ENCODE measurements around the gene RER1.
A peak's percentile ranks its signal among the peaks of the same experiment; 100 is the strongest.

The RER1 gene
- 77.5 to 122 reads per million in 2 donors for total RNA-seq

GRCh38 chr1:2391041-2391930 is at the start of gene RER1, which contains the start of gene MORN1:
Gene RER1 (plus strand): TSS chr1:2391841. CDS start chr1:2395791, 3,950 bp downstream.
Gene MORN1 (minus strand): TSS chr1:2391554. CDS start chr1:2391533, 21 bp downstream.
- DNase-seq = peak; percentile 97

DNA sequence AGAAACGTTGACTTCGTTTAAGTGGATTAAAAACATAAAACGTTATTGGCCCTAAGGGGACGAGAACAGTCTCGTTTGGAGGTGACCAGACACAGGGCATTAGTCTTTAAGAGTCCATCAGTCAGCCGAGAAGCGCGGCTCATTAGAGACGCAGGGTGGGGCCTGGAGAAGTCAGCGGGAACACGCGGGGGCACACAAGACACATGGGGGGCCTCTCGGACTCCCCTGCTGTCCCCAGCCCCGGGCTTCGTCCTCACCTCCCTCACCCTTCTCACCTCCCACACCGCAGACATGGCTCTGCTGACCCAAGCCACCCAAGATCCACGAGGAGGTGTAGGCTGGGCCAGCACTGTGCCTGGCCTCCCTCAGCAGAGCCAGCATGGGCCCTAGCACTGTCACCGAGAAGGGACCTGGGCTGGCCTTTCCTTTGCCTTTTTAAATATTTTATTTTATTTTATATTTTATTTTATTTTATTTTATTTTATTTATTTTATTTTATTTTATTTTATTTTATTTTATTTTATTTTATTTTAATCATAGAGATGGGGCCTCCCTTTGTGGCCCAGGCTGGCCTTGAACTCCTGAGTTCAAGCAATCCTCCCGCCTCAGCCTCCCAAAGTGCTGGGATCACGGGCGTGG is 49.1 kb upstream of the RER1 start:
- no peak for DNase-seq

GRCh38 chr1:2343023-2343935 is 48.4 kb upstream of the RER1 start:
- DNase-seq = no peak

- DNase-seq = no peak
Observed at GRCh38 chr1:2344121-2344681, 47.4 kb upstream of the RER1 start.

GRCh38 chr1:2344744-2345296 is 46.8 kb upstream of the RER1 start:
- DNase-seq = no peak

DNA sequence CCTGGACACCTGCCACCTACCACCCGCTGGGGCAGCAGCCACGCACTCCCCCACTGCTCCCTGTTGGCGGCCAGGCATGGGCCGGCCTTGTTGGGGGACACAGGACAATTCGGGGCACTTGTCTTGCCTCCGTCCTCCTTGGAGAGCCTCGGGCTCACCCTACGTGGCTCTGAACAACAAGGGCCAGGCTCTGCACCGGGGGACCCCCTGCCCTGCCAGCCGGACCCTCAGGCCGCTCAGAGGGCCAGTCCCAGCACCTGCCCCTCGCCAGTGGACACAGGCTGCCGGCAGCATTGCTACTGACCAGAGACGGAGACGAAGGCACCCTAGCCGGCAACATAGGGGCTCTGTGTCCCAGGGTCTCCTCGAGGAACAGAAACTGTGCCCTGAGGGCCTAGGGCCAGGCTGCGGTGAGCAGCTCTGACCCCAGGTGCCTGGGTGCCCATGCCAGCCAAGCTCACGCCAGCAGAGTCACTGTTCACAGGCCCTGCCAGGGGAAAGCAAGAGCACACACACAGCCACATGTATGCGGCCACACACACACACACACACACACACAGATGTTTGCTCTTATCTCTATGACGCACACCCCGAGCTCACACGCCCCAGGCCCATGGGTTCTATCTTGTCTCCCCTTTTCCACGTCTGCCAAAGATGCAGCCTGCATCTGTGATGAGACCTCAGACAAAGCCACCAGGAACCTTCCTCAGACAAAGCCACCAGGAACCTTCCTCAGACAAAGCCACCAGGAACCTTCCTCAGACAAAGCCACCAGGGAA is 46.2 kb upstream of the RER1 start:
- no peak for DNase-seq

DNA sequence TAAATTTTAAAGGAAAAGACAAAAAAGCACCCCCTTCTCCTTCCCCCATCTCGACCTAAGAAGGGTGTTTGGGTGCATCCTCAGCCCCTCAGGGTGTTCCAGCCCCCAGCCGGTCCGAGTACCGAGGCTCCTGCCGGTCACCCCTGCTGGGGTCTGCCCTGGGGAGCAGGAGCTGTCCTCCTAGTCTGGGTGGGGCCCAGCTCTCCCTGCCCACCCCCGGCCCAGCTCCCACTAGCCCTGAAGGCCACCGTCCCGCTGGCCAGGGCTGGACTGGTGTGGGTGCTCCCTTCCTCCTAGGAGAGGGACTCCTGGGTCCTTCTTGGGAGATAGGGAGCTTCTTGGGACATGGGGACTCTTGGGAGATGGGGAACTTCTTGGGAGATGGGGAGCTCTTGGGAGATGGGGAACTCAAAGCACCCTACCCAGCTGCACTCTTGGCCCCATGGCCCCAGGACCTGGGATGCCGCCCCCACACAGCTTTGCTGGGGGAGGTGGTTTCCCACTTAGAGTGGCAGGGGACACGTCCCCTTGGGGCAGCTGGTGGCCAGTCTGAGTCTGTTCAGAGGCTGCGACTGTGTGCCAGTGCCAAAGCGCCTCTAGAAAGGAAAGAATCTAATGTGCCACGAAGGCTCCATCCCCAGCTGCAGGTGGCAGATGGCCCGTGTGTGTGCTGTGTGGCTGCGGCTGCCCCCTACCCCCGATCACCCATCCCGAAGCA is 44.8 kb upstream of the RER1 start:
- DNase-seq = no peak

- no peak for DNase-seq
Observed at GRCh38 chr1:2347409-2347785, 44.2 kb upstream of the RER1 start.

GRCh38 chr1:2347896-2348295 is 43.7 kb upstream of the RER1 start:
- no peak for DNase-seq

DNA sequence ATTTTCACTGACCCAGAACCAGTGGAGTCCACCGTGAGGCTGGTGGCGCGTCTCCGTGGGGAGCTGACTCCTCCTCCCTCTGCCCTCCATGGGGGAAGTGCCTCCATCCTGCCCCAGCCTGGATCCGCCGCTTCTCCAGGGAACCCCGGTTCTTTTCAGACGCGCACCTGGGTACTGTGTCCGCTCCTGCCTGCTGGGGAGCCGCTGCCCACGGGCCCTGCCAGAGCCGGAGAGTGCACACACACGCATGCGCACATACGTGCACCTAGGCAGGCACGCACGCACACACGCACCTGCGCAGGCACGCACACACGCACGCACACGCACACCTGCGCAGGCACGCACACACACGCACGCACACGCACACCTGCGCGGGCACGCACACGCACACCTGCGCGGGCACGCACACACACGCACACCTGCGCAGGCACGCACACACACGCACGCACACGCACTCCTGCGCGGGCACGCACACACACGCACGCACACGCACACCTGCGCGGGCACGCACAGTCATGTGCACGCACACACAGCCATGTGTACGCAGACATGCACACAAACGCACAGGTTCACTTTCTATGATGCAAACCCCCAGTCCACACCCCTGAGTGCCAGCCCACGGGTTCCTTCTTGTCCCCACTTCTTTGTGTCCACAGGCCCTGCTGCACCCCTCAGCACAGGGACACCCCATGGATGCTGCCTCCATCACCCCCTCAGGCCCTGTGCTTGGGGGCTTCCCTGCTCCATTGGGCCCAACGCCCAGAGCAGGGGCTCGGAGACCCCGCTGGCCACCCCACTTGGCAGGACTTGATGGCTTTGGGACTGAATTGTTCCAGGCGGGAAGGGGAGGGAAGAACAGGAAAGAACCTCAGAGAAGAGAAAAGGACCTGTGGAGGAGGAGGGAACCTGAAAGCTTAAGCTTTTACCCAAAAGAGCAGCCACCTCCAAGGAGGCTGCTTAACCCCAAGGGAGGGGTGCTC is 43.0 kb upstream of the RER1 start:
- no peak for DNase-seq

DNA sequence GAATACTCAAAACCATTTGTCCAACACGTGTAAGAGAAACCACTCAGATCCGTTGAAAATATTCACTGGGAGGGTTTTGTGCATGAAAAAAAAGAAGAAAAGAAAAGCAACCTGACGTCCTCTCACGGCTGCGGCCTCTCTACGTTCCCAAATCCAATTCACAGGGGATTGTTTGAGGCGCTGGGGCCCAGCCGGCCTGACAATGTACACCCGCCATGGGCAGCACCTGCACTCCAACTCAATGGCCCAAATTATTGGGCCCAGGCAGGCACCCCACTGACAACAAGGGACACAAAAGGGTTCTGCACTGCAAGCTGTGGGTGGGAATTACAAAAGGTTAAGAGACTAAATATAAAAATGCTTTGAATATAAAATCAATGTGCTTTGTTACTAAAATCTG is 41.8 kb upstream of the RER1 start:
- no peak for DNase-seq

DNA sequence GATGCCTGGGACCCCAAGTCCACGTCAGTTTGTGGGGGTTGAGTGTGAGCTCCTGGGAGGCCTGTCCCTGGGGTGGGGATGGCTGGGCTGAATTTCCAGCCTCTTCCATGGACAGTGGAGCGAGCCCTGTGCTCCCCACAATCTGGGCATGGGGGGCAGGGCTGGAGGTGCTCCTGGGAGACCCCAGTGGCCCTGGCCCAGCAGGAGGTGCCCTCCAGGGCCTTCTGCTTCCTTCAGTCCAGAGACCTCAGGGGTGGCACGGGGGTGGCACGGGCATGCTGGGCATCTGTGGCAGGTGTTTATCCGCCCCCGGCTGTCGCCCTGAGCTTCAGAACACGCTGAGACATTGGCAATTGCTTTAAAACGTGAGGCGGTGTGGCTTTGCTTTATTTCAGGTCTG is 41.1 kb upstream of the RER1 start:
- DNase-seq = no peak

- no peak for DNase-seq
Observed at GRCh38 chr1:2350911-2351655, 40.6 kb upstream of the RER1 start.

GRCh38 chr1:2351723-2352122 is 39.9 kb upstream of the RER1 start:
- DNase-seq = no peak

DNA sequence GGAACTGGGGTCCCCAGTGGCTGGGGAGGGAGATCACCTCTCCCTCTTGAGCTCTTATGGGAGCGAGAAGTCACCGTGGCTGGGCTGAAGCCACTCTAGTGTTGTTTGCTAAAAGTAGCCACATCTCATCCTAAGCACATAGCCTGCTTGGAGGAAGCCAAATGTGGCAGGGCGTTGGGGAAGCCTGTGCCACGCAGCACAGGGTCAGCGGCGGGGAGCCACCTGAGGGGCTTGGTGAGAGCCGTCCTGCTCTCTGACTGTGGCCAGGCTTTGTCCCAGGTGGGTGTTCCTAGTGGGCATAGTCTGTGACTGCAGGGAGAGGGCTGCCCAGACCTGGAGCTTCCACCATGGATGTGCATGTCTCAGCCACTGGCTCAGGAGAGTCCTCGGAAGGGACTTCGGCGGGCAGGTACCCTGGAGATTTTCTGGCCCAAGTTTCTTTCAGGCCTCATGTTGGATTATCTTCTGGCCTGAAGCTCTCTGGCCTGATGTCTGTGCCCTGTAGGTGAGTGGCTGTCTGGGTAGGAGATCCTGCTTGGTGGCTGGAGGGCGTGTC is 39.2 kb upstream of the RER1 start:
- no peak for DNase-seq

DNA sequence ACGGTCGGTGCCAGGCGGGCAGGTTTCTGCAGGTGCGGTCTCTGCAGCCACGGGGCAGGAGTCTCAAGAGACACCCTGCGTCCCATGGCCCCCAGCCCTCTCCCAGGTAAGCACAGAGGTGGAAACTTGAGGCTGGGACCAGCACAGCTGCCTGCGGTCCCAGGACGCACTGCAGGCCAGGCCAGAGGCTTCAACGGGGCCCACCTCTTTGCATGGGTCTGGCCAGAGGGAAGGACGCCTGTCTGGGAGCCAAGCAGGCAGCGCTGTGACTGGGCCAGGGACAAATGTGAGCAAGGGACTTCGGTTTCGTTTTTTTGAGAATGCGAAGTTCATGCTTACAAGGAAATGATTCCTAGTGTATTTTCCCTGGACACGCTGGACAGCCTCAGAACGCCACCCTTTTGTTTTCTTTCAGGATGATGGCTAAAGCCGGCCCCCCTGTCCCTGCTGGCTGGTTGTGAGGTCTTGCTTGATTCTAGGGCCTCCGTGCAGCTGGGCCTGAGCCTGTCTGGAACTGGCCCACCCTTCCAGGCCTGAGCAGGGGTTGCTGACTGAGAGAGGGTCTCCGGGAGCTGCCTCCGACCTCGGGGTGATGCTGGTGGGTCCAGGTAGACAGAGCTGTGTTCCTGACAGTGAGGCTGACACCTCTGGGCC is 38.6 kb upstream of the RER1 start:
- DNase-seq = no peak

- DNase-seq = no peak
Observed at GRCh38 chr1:2353551-2354438, 37.8 kb upstream of the RER1 start.
